ENCODE data around the gene TPRX2. TPM values are rescaled to one million over a fixed set of nuclear protein-coding genes. Genes with fewer than 3 reads are reported as not detected.

Gene TPRX2
- total RNA-seq, 1 experiment from 2014 or later: not detected

Other genes starting within 250 kb of the TPRX2 start
- gene EHD2, start 145.8 kb upstream of the TPRX2 start, total RNA-seq (2021): 25.6 and 36.6 TPM in 2 replicates
- gene NOP53, start 113.7 kb upstream of the TPRX2 start, total RNA-seq (2021): 225 and 296 TPM in 2 replicates
- 186 TPM in 2 replicates for gene SELENOW, start 80.5 kb upstream of the TPRX2 start, total RNA-seq (2021)
- not detected in 2 replicates for gene TPRX1, start 54.7 kb upstream of the TPRX2 start, total RNA-seq (2021)
- not detected in 2 replicates for gene CRX, start 37.3 kb upstream of the TPRX2 start, total RNA-seq (2021)
- gene SULT2A1, start 27.1 kb downstream of the TPRX2 start, total RNA-seq (2021): not detected in 2 replicates
- gene BSPH1, start 132.9 kb downstream of the TPRX2 start, total RNA-seq (2021): not detected in 2 replicates
- not detected in 2 replicates for gene ELSPBP1, start 135.4 kb downstream of the TPRX2 start, total RNA-seq (2021)
- gene CABP5, start 184.8 kb downstream of the TPRX2 start, total RNA-seq (2021): not detected in 2 replicates

Measured in PC-9 (cell line).